NCI-H446 treated with DMSO at 0.1 percent for 48 hours (cell line): ENCODE results near the gene TLCD2.
"Not testable (repeated sequence)": the region's sequence is repeated elsewhere in the genome, so short reads cannot be mapped to it uniquely, and the experiment has no call there.

ENCODE experiments used
- DNase-seq: peaks from one replicate; lab custom pipeline; 2025; lab: John Stamatoyannopoulos, UW

TLCD2 gene

GRCh38 chr17:1716076-1716911 is 6.1 kb upstream of the TLCD2 start:
- DNase-seq: peak; percentile 99

- no peak for DNase-seq
These were observed 5.6 kb upstream of the TLCD2 start for GRCh38 chr17:1715803-1716075.

GRCh38 chr17:1714980-1715802 is 5.0 kb upstream of the TLCD2 start:
- peak; percentile 28 for DNase-seq

GRCh38 chr17:1714427-1714979 is 4.3 kb upstream of the TLCD2 start:
- peak; percentile 71 for DNase-seq

GRCh38 chr17:1713878-1714426 is 3.8 kb upstream of the TLCD2 start:
- DNase-seq: no peak

- DNase-seq: no peak
These were observed 3.1 kb upstream of the TLCD2 start for GRCh38 chr17:1713160-1713877.

- DNase-seq: no peak
These were observed 2.1 kb upstream of the TLCD2 start for GRCh38 chr17:1712271-1712670.

GRCh38 chr17:1711804-1712203 is 1.6 kb upstream of the TLCD2 start:
- no peak for DNase-seq

- no peak for DNase-seq
These were observed 803 bp upstream of the TLCD2 start for GRCh38 chr17:1710807-1711553.

- DNase-seq: no peak
These were observed 700 bp downstream of the TLCD2 start for GRCh38 chr17:1709403-1709951.

GRCh38 chr17:1708791-1709346 is 1.3 kb downstream of the TLCD2 start:
- not testable (repeated sequence) for DNase-seq

- DNase-seq: no peak
These were observed 3.1 kb downstream of the TLCD2 start for GRCh38 chr17:1707107-1707506.

- no peak for DNase-seq
These were observed 5.2 kb downstream of the TLCD2 start for GRCh38 chr17:1705004-1705403.

- DNase-seq: no peak
These were observed 7.1 kb downstream of the TLCD2 start for GRCh38 chr17:1703063-1703462.

GRCh38 chr17:1699891-1700290 is 10.3 kb downstream of the TLCD2 start:
- not testable (repeated sequence) for DNase-seq

- DNase-seq: no peak
These were observed 12.5 kb downstream of the TLCD2 start for GRCh38 chr17:1697681-1698080.

- DNase-seq: no peak
These were observed 14.8 kb downstream of the TLCD2 start for GRCh38 chr17:1695365-1695764.

GRCh38 chr17:1693339-1693738 is 16.8 kb downstream of the TLCD2 start:
- DNase-seq: no peak

GRCh38 chr17:1690544-1691221 is 19.5 kb downstream of the TLCD2 start:
- no peak for DNase-seq

- not testable (repeated sequence) for DNase-seq
These were observed 21.8 kb downstream of the TLCD2 start for GRCh38 chr17:1688405-1688804.
